PC-9 (cell line): ENCODE data around the gene KIFC3.
"Not testable (repeated sequence)": the region's sequence is repeated elsewhere in the genome, so short reads cannot be mapped to it uniquely, and the experiment has no call there.

Experiments used
- EZH2 ChIP-seq: fragments of 200-600 bp; sonication (generic); IDR thresholded peaks from 2 replicates; pipeline ENCODE4 v1.8.0; 2017; ENCODE audit warnings: antibody characterized with exemption, low read depth
- TF ChIP-seq, protein P1 (sequence below): fragments of 200-600 bp; sonication (generic); conservative IDR thresholded peaks from 2 replicates; pipeline ENCODE4 v1.6.1; 2017; ENCODE audit warnings: mixed run types, antibody characterized with exemption, mild to moderate bottlenecking, moderate library complexity

DNA sequence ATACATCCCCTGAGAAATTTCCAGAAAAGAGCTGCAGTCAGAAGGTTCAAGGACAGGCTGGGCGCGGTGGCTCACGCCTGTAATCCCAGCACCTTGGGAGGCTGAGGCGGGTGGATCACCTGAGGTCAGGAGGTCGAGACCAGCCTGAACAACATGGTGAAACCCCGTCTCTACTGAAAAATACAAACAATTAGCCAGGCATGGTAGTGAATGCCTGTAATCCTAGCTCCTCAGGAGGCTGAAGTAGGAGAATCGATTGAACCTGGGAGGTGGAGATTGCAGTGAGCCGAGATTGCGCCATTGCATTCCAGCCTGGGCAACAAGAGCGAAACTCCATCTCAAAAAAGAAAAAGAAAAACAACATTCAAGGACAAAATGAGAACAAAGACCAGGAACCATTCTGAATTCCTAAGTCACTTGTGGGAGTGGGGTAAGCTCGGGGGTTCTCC, 19.7 kb downstream of the KIFC3 start:
- TF ChIP-seq, protein P1, sequence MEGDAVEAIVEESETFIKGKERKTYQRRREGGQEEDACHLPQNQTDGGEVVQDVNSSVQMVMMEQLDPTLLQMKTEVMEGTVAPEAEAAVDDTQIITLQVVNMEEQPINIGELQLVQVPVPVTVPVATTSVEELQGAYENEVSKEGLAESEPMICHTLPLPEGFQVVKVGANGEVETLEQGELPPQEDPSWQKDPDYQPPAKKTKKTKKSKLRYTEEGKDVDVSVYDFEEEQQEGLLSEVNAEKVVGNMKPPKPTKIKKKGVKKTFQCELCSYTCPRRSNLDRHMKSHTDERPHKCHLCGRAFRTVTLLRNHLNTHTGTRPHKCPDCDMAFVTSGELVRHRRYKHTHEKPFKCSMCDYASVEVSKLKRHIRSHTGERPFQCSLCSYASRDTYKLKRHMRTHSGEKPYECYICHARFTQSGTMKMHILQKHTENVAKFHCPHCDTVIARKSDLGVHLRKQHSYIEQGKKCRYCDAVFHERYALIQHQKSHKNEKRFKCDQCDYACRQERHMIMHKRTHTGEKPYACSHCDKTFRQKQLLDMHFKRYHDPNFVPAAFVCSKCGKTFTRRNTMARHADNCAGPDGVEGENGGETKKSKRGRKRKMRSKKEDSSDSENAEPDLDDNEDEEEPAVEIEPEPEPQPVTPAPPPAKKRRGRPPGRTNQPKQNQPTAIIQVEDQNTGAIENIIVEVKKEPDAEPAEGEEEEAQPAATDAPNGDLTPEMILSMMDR, result not testable (repeated sequence)
- TF ChIP-seq EZH2, result not testable (repeated sequence)
